Activated CD4-positive, alpha-beta T cell treated with anti-CD3 and anti-CD28 coated beads, Interleukin-2, Interleukin-6, amounts not matched to agents 100 ng/mL and 50 ng/mL, durations not matched to agents 16 hours and 8 hours (primary cell): Measurements from ENCODE around the gene ADAMTSL3.

Source experiments
- DNase-seq: peaks from one replicate; pipeline ENCODE4 v3.0.0-alpha.2; 2020

The ADAMTSL3 gene

DNA sequence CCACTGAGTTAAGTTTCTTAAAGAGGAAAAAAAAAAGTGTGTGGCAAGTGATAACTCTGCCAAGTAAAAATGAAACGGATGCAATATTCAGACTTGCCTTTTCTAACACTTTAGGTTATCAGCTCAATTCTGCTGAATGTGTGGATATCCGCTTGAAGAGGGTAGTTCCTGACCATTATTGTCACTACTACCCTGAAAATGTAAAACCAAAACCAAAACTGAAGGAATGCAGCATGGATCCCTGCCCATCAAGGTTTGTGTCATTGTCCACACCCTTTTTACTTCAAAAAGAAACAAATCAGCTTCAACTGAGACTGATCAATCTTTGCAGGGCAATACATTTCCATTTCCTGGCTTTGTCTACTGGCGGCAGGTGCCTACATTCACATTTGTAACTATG, 236.1 kb downstream of the ADAMTSL3 start:
- peak; percentile 30 for DNase-seq

DNA sequence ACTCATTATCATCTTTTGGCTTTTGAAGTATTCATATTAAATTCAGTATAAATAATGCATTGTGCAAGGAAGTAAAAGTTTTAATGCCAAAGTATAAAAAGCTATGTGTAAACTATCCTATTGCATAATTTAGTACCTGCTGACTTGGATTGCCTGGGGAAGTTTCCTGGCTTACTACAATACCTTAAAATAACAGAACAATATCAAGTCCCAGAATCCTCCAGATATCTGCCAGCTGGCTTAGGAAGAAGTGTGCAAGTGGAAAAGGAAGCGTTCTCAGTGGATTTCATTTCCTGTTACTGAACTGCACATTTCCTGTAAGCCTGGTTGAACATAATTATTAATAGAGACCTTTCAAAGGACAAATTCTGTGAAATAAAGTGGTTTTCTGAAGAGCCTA, 236.7 kb downstream of the ADAMTSL3 start:
- no peak for DNase-seq

DNA sequence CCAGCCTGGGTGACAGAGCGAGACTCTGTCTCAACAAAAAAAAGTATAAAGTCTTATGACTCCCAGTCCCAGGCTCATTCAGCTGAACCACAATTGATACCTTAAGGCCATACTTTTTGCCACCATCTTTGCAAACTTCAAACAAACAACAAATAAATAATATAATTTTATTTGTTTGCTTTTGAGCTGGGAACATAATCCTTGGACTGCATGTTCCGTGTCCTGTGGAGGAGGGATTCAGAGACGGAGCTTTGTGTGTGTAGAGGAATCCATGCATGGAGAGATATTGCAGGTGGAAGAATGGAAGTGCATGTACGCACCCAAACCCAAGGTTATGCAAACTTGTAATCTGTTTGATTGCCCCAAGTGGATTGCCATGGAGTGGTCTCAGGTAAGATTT, 238.6 kb downstream of the ADAMTSL3 start:
- DNase-seq = no peak

DNA sequence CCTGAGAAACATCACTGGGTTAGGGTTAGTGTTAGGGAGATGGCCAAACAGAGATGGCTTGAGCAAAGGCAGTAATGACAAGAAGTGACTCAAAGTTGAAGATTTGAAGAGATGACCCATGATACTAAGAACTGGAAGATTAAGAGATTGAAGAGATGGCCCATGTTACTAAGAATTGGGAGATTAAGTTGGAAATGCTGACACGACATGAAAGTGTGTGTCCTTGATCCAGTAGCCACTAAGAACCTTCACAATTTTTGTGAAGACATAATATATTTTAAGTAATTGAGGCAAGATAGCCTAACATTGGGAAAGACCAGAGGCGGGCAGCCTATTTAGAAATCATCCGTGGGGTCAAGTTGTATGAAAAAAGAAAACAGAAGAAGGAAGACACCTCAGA, 239.4 kb downstream of the ADAMTSL3 start:
- DNase-seq = no peak

DNA sequence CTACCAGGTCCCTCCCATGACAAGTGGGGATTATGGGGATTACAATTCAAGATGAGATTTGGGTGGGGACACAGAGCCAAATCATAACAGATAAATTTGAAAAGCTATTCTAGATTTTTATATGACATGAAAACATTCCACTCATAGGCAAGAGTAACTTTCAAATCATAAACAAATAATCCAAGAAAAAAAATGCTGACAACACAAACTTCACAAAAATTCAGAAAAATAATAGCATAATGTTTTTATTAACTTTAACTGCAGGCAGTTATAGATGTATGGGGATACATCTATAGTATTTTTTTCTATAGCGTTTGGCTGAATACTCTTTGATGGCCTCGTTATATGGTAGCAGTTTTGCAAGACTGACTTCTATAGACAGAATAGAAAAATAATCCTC, 243.1 kb downstream of the ADAMTSL3 start:
- no peak for DNase-seq

DNA sequence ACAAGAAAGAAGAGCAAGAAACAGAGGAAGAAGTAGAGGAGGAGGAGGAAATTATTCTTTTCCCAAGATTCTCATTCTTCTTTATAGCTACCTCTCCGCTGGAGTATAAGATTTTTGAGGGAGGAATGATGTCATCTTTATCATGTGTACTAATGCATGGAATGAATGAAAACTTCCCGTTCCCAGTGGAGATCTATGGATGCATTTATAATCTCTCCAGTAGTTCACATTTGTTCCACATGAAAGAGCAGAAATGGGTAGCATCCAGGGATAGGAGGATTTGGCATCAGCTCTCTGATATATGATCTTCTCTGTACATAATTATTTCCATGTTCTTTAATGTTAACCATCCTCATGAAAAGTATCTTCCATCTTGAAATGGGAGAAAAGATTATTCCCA, 244.4 kb downstream of the ADAMTSL3 start:
- DNase-seq = no peak

DNA sequence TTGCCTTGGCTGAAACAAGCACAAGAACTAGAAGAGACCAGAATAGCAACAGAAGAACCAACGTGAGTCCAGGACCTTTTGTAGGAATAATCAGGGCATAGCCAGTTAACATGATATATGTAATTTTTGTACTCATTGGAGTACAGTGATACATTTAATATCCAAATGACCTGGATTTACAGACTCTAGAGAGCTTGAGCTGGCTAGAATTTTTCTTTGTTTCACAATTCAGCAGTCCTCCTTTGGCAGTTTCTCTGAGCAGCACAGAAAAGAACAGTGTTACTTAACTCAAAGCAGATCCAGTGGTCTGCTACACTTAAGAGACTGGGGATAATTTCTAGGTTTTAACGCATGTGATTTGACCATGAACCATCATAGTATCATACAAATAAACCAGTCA, 245.7 kb downstream of the ADAMTSL3 start:
- no peak for DNase-seq

DNA sequence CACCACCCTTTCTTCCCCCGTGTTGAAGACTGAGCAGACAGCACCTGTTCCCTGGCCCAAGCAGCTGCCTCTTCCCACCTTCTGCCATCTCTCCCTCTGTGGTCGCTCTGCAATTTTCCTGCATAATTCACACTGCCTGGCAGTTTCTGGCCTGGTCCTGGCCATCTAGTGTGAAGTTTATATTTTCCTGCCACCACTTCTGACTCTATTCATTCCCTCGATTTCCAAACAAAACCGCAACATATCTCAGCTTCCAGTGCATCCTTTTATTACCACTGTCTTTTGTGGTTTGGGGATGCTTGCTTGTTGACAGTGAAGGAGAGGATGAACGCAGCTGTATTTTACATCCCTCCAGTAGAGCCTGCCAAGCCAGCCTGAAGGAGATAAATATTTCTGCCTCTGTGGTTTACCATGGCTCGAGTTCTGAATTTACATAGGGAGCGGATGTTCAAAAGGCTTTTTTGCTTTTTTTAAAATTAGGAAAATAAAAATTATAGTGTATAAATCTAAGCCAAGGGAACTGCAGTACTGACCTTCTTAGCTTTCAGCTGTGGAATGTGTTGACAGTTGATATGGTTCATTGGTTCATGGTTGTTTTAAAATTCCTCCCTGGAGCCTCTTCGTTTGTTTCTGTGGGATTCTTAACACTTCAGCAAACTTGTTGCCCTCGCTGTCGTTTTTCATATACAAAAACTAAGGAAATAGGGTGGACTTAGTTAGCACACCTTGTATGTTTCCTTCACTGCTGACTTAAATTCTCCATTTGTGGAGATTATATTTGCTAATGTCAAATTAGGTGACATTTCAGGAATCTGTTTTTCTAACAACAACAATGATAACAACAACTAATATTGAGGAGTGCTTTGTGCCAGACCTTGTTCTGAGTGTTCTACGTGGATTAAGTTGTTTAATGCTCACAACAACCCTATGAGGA, 250.5 kb downstream of the ADAMTSL3 start:
- no peak for DNase-seq

DNA sequence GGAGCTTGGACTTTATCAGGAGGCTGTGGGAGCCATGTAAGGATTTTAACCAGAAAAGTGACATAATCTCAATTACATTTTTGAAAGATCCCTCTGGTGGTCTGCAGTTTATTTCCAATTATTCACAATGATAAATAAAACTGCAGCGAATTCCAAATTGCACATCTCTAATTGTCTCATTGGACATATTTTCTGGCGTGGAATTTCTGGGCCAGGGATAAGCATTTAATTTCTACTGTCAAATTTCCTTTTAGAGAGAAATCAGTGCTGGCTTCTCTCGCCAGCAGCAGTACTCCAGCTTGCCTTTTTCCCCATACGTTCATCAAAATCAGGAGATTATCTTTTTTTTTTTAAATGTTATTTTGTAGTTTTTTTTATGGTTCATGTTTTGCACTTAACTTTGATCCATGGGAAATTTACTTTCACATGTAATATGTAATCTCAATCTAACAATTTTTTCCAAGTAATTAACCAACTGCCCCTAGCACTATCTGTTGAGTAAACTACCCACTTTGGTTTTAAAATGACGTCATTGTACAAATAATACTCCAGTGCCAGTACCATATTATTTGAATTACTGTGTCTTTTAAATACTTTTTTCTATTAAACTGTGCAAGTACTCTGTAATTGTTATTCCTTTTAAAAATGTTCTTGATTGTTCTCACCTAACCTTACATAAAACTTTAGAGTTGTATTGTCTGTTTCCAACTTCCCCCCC, 251.8 kb downstream of the ADAMTSL3 start:
- no peak for DNase-seq

DNA sequence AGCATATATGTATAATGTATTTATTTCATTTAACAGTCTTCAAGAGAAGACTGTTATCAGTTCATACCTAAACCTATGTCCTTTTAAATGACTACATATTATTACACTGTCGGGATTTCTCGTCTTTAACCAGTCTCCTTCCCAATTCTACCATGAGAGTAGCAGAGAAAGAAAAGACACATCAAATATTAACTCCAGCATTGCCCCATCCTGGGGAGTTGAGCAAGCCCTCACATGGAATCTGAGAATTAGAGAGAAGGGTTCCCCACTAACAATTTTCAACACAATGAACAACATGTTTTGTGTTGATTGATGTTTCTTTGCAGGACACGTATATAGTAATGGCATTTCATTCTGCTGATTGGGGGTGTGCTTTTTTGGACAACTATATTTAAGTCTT, 257.4 kb downstream of the ADAMTSL3 start:
- no peak for DNase-seq

DNA sequence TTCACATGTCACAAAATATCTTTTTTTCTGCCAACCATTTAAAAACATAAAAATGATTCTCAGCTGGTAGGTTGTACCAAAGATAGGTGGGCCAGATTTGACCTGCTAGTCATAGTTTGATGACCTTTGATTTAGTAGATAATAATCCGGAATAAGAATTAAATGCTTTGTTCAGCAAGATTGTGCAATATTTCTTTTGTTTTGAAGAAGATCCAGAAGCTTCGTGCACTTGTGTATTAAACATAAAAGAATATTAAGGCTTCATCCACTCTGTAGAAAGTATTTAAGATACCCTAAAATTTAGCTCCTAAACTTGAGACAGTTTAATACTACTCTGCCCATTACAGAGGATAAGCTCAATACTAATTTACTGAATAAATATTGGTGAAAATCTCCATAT, 258.4 kb downstream of the ADAMTSL3 start:
- DNase-seq = no peak

DNA sequence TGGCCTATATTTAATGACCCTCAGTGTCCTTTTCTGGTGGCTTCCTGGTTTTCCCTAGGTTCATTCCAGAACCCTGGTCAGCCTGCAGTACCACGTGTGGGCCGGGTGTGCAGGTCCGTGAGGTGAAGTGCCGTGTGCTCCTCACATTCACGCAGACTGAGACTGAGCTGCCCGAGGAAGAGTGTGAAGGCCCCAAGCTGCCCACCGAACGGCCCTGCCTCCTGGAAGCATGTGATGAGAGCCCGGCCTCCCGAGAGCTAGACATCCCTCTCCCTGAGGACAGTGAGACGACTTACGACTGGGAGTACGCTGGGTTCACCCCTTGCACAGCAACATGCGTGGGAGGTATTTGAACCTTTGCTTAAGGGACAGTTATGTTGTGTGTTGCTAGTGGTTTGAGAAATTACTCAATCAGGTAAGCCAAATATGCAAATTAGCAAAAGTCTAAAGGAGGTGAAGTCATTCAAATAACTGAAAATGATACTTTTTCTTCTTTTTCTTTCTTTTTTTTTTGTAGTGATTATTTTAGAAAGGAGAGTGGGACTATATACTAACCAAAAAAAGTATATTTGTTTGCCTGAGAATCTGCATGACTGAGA, 259.2 kb downstream of the ADAMTSL3 start:
- DNase-seq = no peak

DNA sequence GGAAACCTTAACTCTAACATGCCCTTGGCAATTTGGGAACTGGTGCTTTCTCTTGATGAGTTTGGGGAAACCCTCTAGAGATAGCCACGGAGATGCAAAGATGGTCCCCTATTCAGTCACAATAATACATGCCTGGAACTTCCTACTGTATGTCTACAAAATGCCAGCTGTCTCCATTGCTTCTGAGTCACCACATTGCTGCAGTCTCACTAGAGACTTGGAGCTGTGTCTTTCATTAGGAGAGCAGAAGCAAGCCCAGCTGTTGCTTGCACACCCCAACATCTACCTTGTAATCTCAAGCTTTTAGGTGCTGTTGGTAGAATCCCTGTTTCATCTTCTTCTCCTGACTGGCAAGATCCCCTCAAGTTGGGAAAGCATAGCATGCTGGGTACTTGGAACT, 261.0 kb downstream of the ADAMTSL3 start:
- no peak for DNase-seq

DNA sequence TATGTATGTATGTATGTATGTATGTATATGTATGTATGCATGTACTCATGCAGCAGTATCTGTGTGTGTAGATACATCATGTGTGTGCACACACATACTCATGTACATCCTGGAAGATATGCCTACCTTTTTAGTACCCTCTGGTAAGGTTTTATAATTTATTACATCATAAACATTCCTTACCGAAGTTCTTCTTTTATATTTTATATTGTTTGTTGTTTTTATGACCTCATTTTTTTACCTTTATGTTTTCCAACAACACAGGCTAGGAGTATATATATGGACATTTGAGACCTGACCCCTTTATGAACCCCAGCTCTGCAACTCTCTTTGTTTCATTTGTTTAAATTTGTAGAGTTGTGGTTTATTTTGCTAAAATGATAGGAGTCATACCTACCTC, 263.5 kb downstream of the ADAMTSL3 start:
- DNase-seq = no peak

DNA sequence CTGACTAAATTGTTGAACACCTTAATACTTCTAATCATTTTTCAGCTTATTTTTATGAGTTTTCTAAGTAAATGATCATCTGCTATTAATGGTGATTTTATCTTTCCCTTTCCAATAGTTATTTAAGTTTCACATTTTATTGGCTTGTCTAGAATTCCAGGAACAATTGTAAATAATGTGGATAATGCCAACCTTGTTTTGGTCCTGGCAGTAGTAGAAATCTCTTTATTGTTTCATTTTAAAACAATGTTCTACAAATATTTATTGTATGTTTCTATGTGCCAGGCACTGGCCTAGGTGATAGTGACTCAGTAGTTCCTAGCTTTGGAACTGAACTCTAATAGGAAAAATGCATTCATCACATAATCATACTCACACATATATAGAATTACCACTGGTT, 264.1 kb downstream of the ADAMTSL3 start:
- DNase-seq = no peak

DNA sequence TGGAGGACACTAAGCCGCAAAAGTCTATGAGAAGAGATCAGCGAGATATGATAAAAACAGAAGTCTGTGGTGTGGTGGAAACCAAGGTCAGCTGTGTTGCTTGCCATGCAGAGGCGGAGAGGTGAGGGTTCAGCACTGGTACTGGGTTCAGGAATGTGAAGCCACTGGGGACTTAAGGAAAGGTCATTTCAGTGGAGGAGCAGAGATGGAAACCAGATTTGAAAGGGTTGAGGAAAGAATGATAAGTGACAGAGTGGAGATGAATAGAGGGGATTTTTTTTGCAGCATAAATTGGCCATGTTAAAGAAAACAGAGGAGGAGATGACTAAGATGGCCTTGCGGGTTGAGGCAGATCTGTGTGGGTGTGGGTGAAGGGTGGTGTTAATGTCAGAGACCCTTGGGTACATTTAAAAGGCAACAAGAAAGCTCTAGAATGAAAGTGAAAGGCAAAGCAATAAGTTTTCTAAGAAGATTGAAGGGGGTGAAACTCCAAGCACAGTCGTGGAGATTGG, 265.5 kb downstream of the ADAMTSL3 start:
- DNase-seq = peak; percentile 54

DNA sequence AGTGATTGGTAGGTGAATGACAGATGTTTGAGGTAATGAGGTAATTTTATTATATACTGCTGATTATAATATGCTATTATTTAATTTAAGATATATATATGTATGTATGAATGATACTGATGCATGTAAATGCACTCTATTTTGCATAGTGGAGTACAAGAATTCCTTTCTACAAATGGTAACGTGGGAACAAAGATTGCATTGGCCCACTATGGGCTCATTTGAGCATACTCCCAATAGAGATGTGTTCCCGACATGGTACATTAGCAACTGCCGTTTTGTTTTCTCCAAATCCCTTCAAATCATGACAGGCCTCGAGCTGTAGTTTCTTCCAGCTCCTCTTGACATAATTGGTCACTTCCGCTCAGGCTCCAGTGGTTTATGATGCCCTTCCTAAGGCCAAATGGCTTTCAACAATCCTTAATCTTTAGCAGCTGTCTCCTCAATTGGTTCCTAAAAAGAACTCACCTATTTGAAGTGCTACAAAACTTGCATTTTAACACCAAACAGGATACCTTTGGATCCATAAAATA, 266.1 kb downstream of the ADAMTSL3 start:
- DNase-seq = no peak

DNA sequence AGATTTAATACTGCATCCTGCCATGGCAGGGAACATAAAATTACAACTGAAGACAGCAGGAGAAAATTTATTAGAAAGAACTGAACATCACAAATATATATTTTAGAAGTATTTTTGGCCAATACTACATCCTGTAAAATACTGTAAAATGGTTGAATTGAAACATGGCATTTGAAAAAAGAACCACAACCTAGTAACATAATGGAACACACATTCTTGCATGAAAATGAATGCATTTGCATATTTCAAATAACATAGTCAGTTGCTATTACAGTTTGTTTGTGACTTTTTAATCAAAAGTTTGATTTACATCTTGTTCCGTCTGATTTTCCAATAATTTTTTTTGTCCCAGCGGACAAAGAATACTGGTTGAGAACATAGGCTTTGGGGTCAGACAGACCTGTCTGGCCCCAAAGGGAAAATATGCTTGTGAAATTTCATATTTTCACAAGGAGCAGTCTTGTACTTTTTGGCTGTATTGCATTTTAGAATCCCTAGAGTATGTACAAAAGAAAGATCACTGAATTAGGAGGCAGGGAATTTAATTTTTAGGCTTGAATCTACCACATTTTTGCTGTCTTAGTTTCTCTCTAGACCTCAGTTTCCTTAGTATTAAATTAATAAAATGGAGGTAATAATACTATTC, 268.8 kb downstream of the ADAMTSL3 start:
- DNase-seq = no peak

DNA sequence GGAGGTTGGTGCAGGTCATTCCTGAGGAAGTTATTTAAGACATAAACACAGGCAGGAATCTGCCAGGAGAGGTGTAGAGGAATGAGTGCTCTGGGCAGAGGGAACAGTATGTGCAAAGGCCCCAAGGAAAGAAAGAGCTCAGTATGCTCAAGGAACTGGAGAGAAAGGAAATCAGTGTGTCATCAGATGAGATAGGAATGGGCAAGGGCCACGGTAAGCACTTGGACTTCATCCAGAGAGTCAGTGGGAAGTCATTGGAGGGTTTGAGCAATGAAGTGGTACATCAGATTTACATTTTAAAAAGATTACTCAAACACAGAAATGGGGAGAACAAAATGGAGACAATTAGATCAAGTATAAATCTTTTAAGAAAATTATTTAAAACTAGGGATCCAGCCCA, 272.2 kb downstream of the ADAMTSL3 start:
- DNase-seq = no peak

DNA sequence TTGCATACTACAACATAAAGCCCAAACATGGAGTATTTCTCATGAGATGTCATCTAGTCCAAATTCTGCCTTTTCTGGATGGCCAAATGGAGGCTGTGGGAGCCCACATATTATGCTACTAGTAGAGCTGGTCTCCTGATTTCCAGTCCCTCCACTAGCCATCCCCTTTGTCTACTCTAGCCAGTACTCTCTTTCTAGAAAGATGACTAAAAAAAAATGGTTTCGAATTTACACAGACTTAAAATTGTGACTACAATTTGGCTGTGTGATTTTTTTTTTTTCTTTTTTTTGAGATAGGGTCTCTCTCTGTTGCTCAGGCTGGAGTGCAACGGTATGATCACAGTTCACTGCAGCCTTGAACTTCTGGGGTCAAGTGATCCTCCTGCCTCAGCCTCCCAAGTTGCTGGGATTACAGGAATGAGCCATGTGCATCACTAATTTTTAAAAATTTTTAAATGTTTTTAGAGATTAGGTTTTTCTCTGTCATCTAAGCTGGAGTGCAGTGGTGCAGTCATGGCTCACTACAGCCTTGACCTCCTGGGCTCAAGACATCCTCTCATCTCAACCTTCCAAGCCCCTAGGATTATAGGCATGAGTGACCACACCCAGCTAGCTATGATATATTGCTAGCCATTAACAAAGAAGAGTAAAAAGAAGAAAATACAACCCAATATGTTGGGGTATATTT, 273.9 kb downstream of the ADAMTSL3 start:
- peak; percentile 38 for DNase-seq

DNA sequence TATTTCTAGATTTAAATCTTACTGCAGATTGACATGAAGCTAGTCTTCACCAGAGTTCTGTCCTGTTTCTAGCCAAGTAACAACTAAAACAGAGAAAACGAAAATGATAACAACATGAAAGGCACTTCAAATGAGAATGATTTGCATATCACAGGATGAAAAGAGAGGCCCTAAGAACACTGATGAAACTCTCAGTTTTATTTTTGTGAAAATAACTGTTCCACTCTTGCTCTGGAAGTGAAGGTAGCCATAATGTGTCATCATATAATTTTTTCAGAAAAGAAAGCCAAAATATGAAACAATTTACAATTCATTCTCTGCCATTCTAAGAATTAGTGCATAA, 274.4 kb downstream of the ADAMTSL3 start:
- DNase-seq = peak; percentile 58

DNA sequence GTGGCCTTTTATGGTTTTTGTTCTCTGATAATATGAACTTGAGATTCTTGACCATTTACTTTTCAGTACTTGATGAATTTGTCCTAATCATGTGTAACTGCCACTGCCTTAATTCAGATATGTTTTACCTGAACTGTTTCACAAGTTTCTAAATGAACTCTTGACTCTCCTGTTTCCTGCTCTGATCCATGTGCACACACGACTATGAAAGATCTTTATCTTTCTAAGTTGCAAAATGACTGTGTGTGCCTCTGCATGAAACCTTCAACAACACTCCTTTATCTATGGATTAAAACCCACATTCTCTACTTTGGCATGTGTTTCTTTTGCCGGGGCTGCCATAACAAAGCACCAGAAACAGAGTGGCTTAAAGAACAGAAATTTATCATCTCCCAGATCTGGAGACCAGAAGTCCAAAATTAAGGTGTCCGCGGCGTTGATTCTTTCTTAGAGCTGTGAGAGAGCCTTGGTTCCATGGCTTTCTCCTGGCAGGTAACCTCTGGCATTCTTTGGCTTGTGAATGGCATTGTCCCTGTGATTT, 275.0 kb downstream of the ADAMTSL3 start:
- DNase-seq = peak; percentile 74
